ENCODE results near the gene NXPH1.

The NXPH1 gene

DNA sequence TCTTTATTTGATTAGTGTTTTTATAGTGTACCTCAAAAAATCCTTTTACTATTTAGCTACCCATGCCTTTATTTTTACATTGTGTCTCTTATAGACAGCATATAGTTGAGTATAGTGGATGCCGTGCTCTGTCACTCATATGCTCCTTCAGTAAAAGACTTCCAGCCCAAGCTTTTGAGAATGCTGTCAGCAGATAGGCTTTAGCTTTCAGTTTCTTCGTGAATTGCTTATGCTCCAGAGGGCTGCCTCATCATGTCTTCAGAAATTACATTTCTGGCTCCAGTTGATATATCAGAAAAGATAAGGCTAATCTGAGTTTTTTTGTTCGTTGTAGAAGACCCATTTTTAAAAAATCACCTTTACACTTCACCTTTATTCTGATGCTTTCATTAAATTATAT lies 332.0 kb downstream of the NXPH1 start:
- Mint-ChIP-seq H3K36me3 (no peaks in the 10 kb centered on the region), H3K4me1 (no peaks in the 10 kb centered on the region), H3K27me3 (no peaks in the 10 kb centered on the region), H3K4me3 (no peak overlapping the region), H3K27ac (no peak overlapping the region), H3K9me3 (no peaks in the 10 kb centered on the region)
- DNase-seq (ENCODE audit: low spot score in 2 of 2) (no peak), ATAC-seq (ENCODE audit: low read depth) (no peak)

- Mint-ChIP-seq H3K27me3 (no peaks in the 10 kb centered on the region), H3K4me1 (no peaks in the 10 kb centered on the region), H3K9me3 (peaks cover 10% of the 10 kb centered on the region), H3K36me3 (no peaks in the 10 kb centered on the region), H3K4me3 (no peak overlapping the region), H3K27ac (no peak overlapping the region)
- DNase-seq (ENCODE audit: low spot score in 2 of 2) (no peak), ATAC-seq (ENCODE audit: low read depth) (no peak)
Measured at GRCh38 chr7:8773518-8773917, 340.1 kb downstream of the NXPH1 start.

- H3K36me3 Mint-ChIP-seq = no peaks in the 10 kb centered on the region
- H3K9me3 Mint-ChIP-seq = peaks cover 10% of the 10 kb centered on the region
- H3K27ac Mint-ChIP-seq = no peak overlapping the region
- H3K4me1 Mint-ChIP-seq = no peaks in the 10 kb centered on the region
- H3K4me3 Mint-ChIP-seq = no peak overlapping the region
- DNase-seq (ENCODE audit: low spot score in 2 of 2) (no peak), ATAC-seq (ENCODE audit: low read depth) (no peak)
- no peaks in the 10 kb centered on the region for H3K27me3 Mint-ChIP-seq
Measured at GRCh38 chr7:8778459-8778858, 345.1 kb downstream of the NXPH1 start.

DNA sequence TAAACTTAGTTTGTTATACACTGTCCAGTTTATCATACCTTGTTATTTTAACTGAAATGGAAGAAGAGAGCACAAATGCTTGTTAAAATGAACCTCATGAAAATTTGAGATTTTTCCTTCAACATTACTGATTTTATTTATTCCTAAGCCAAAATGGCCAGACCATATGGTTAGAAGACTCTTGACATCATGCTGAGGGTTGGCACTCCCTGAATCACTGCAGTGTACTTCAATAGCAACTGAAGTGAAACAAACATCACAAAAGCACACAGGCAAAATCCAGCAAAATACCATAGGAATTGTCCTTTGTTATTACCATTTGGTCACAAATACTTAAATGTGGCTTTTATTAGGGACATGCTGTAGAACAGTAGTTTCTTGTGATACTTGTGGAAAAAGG lies 347.8 kb downstream of the NXPH1 start:
- Mint-ChIP-seq H3K27me3 (no peaks in the 10 kb centered on the region), H3K9me3 (peaks cover 4% of the 10 kb centered on the region), H3K4me3 (no peak overlapping the region), H3K27ac (no peak overlapping the region), H3K4me1 (no peaks in the 10 kb centered on the region), H3K36me3 (no peaks in the 10 kb centered on the region)
- ATAC-seq (ENCODE audit: low read depth) (no peak), DNase-seq (ENCODE audit: low spot score in 2 of 2) (no peak)

DNA sequence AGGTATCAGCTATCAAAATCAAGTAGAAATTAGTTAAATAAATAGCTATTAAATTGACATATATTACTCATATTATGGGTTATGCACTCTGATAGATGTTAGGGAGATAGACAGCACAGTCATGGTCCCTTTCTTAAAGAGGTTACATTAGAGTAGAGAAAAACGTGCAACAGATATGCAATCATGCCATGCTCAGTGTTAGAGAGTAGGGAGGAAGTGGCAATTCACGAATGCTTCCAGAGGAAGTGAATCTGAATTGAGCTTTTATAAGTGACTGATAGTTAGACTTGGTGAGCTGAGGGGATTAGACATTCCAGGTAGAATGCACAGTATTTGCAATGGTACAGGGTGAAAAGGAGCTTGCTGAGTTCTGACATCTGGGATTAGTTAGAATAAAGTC lies 349.8 kb downstream of the NXPH1 start:
- no peak overlapping the region for H3K4me3 Mint-ChIP-seq
- H3K27ac Mint-ChIP-seq = no peak overlapping the region
- no peaks in the 10 kb centered on the region for H3K4me1 Mint-ChIP-seq
- no peaks in the 10 kb centered on the region for H3K27me3 Mint-ChIP-seq
- ATAC-seq (ENCODE audit: low read depth) (no peak), DNase-seq (ENCODE audit: low spot score in 2 of 2) (no peak)
- H3K9me3 Mint-ChIP-seq = peaks cover 6% of the 10 kb centered on the region
- no peaks in the 10 kb centered on the region for H3K36me3 Mint-ChIP-seq

DNA sequence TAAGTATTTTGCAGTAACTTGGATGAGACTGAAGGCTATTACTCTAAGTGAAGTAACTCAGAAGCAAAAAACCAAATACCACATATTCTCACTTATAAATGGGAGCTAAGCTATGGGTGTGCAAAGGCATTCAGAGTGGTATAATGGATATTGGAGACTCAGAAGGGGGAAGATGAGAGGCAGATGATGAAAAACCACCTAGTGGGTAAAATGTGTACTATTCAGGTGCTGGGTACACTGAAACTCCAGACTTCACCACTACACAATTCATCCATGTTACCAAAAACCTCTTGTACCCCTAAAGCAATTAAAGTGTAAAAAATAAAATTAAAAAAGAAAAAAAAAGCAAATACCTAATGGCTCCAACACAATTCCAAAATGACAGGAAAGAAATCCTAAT lies 351.7 kb downstream of the NXPH1 start:
- Mint-ChIP-seq H3K4me3 (no peak overlapping the region), H3K9me3 (peaks cover 9% of the 10 kb centered on the region), H3K4me1 (no peaks in the 10 kb centered on the region), H3K36me3 (no peaks in the 10 kb centered on the region), H3K27me3 (no peaks in the 10 kb centered on the region), H3K27ac (no peak overlapping the region)
- ATAC-seq (ENCODE audit: low read depth) = no peak
- no peak for DNase-seq (ENCODE audit: low spot score in 2 of 2)

DNA sequence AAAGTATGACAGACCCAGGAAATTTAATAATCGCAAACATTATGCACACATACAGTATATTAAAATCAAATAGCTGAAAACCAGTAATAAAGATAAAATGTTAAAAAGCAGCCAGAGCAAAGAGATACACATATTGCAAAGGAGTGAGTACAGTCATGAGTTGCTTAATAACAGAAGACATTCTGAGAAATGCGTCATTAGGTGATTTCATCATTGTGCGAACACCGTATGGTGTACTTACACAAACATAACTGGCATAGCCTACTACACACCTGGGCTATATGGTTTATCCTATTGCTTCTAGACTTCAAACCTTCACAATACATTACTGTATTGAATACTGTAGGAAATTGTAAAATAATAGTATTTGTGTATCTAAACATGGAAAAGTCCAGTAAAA lies 367.6 kb downstream of the NXPH1 start:
- H3K9me3 Mint-ChIP-seq = peaks cover 7% of the 10 kb centered on the region
- H3K36me3 Mint-ChIP-seq = no peaks in the 10 kb centered on the region
- no peaks in the 10 kb centered on the region for H3K4me1 Mint-ChIP-seq
- ATAC-seq (ENCODE audit: low read depth) (no peak), DNase-seq (ENCODE audit: low spot score in 2 of 2) (no peak)
- no peaks in the 10 kb centered on the region for H3K27me3 Mint-ChIP-seq
- H3K4me3 Mint-ChIP-seq = no peak overlapping the region
- no peak overlapping the region for H3K27ac Mint-ChIP-seq

Measured in memory B cell (primary cell).